WTC11 (cell line): ENCODE data around the gene TANC1.
"Not testable (repeated sequence)": the region's sequence is repeated elsewhere in the genome, so short reads cannot be mapped to it uniquely, and the experiment has no call there.

Experiments
- ATF1 ChIP-seq: sonication (generic); formaldehyde crosslinking; IDR thresholded peaks from 2 replicates; pipeline ENCODE4 v1.8.1; 2023; ENCODE audit warnings: mild to moderate bottlenecking, moderate library complexity, missing genetic modification reagents
- CREB1 ChIP-seq: sonication (generic); formaldehyde crosslinking; IDR thresholded peaks from 2 replicates; pipeline ENCODE4 v1.8.0; 2023; ENCODE audit warnings: mild to moderate bottlenecking, missing genetic modification reagents
- ELF4 ChIP-seq: sonication (generic); formaldehyde crosslinking; IDR thresholded peaks from 2 replicates; pipeline ENCODE4 v1.8.1; 2022; ENCODE audit warnings: low read depth, mild to moderate bottlenecking, moderate library complexity, missing genetic modification reagents
- ESRRA ChIP-seq: sonication (generic); formaldehyde crosslinking; IDR thresholded peaks from 2 replicates; pipeline ENCODE4 v1.8.1; 2022; ENCODE audit warnings: mild to moderate bottlenecking, missing genetic modification reagents, borderline replicate concordance
- JAZF1 ChIP-seq: fragments of 250-450 bp; sonication (Bioruptor Pico); IDR thresholded peaks from 2 replicates; pipeline ENCODE4 v1.9.0; 2021; ENCODE audit warnings: moderate library complexity, mild to moderate bottlenecking, inconsistent platforms
- NR3C1 ChIP-seq: sonication (generic); formaldehyde crosslinking; conservative IDR thresholded peaks from 2 replicates; pipeline ENCODE4 v1.8.1; 2023; ENCODE audit warnings: low read depth, mild to moderate bottlenecking, missing genetic modification reagents
- RORB ChIP-seq: fragments of 250-450 bp; sonication (Bioruptor Pico); IDR thresholded peaks from 2 replicates; pipeline ENCODE4 v1.9.0; 2021; ENCODE audit warnings: mild to moderate bottlenecking
- SOX15 ChIP-seq: fragments of 250-450 bp; sonication (Bioruptor Pico); IDR thresholded peaks from 2 replicates; pipeline ENCODE4 v1.9.0; 2021; ENCODE audit warnings: mild to moderate bottlenecking
- SP1 ChIP-seq: sonication (generic); formaldehyde crosslinking; conservative IDR thresholded peaks from 2 replicates; pipeline ENCODE4 v1.8.1; 2022; ENCODE audit warnings: missing genetic modification reagents
- ZNF121 ChIP-seq: sonication (generic); formaldehyde crosslinking; IDR thresholded peaks from 2 replicates; pipeline ENCODE4 v1.8.0; 2023; ENCODE audit warnings: missing genetic modification reagents
- TF ChIP-seq, protein P1 (sequence below): sonication (generic); formaldehyde crosslinking; conservative IDR thresholded peaks from 2 replicates; pipeline ENCODE4 v1.8.1; 2022; ENCODE audit warnings: mild to moderate bottlenecking, missing genetic modification reagents
- TF ChIP-seq, protein P2 (sequence below): fragments of 200-600 bp; IDR thresholded peaks from 2 replicates; pipeline ENCODE4 v1.8.0; 2022; ENCODE audit warnings: antibody characterized with exemption

DNA sequence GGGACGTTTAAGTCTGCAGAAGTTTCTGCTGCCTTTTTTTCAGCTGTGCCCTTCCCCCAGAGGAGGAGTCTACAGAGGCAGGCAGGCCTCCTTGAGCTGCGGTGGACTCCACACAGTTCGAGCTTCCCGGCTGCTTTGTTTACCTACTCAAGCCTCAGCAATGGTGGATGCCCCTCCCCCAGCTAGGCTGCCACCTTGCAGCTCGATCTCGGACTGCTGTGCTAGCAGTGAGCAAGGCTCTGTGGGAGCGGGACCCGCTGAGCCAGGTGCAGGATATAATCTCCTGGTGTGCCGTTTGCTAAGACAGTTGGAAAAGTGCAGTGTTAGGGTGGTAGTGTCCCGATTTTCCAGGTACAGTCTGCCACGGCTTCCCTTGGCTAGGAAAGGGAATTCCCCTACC, 72.9 kb downstream of the TANC1 start:
- TF ChIP-seq, protein P1, sequence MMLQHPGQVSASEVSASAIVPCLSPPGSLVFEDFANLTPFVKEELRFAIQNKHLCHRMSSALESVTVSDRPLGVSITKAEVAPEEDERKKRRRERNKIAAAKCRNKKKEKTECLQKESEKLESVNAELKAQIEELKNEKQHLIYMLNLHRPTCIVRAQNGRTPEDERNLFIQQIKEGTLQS (CRISPR knock-in tag): not testable (repeated sequence)
- TF ChIP-seq, protein P2, sequence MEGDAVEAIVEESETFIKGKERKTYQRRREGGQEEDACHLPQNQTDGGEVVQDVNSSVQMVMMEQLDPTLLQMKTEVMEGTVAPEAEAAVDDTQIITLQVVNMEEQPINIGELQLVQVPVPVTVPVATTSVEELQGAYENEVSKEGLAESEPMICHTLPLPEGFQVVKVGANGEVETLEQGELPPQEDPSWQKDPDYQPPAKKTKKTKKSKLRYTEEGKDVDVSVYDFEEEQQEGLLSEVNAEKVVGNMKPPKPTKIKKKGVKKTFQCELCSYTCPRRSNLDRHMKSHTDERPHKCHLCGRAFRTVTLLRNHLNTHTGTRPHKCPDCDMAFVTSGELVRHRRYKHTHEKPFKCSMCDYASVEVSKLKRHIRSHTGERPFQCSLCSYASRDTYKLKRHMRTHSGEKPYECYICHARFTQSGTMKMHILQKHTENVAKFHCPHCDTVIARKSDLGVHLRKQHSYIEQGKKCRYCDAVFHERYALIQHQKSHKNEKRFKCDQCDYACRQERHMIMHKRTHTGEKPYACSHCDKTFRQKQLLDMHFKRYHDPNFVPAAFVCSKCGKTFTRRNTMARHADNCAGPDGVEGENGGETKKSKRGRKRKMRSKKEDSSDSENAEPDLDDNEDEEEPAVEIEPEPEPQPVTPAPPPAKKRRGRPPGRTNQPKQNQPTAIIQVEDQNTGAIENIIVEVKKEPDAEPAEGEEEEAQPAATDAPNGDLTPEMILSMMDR: not testable (repeated sequence)
- TF ChIP-seq SP1; ATF1 (CRISPR knock-in tag); CREB1 (CRISPR knock-in tag); SOX15 (CRISPR knock-in tag); ELF4; NR3C1 (CRISPR knock-in tag); ZNF121; ESRRA (CRISPR knock-in tag); JAZF1; RORB (CRISPR knock-in tag): not testable (repeated sequence)
